DOHH2 (cell line): ENCODE measurements around the gene GNAO1.

Experiments
- H3F3A ChIP-seq: fragments of 200-600 bp; sonication (generic), shearing (Covaris generic); 2 replicates; pipeline ENCODE4 v1.6.0; 2016; ENCODE audit warnings: antibody characterized with exemption, mild to moderate bottlenecking; ENCODE audit not compliant: control insufficient read depth, insufficient read depth
- H3K27ac ChIP-seq: fragments of 200-600 bp; sonication (generic); 2 replicates; pipeline ENCODE4 v1.5.1; 2014; ENCODE audit warnings: low read depth, mild to moderate bottlenecking, low read length, moderate library complexity
- H3K27me3 ChIP-seq: fragments of 200-600 bp; sonication (generic); 2 replicates; pipeline ENCODE4 v1.6.1; 2014; ENCODE audit warnings: mild to moderate bottlenecking, low read length, mixed read lengths; ENCODE audit not compliant: control insufficient read depth
- H3K36me3 ChIP-seq: fragments of 200-600 bp; sonication (generic); 2 replicates; pipeline ENCODE4 v1.6.1; 2014; ENCODE audit warnings: mild to moderate bottlenecking, low read length, moderate library complexity, mixed read lengths; ENCODE audit not compliant: control insufficient read depth
- H3K4me1 ChIP-seq: fragments of 200-600 bp; sonication (generic); 2 replicates; pipeline ENCODE4 v1.6.1; 2014; ENCODE audit warnings: mild to moderate bottlenecking, low read length, mixed read lengths; ENCODE audit not compliant: control insufficient read depth
- H3K4me2 ChIP-seq: fragments of 200-600 bp; sonication (generic); 2 replicates; pipeline ENCODE4 v1.6.0; 2014; ENCODE audit warnings: mild to moderate bottlenecking, low read length, moderate library complexity
- H3K4me3 ChIP-seq: fragments of 200-600 bp; sonication (generic); 2 replicates; pipeline ENCODE4 v1.5.1; 2014; ENCODE audit warnings: mild to moderate bottlenecking, low read length, mixed read lengths
- H3K79me2 ChIP-seq: fragments of 200-600 bp; sonication (generic); 2 replicates; pipeline ENCODE4 v1.6.1; 2014; ENCODE audit warnings: mild to moderate bottlenecking, low read length, mixed read lengths; ENCODE audit not compliant: control insufficient read depth
- H3K9me2 ChIP-seq: fragments of 200-600 bp; sonication (generic); replicated peaks from 2 replicates; pipeline ENCODE4 v1.6.1; 2014; ENCODE audit warnings: mild to moderate bottlenecking, low read length, mixed read lengths; ENCODE audit not compliant: control insufficient read depth
- H3K9me3 ChIP-seq: fragments of 200-600 bp; sonication (generic); 2 replicates; pipeline ENCODE4 v1.6.1; 2014; ENCODE audit warnings: antibody characterized with exemption, low read length, mixed read lengths; ENCODE audit not compliant: control insufficient read depth, insufficient read depth
- H4K20me1 ChIP-seq: fragments of 200-600 bp; sonication (generic); 2 replicates; pipeline ENCODE4 v1.6.0; 2014; ENCODE audit warnings: low read depth, mild to moderate bottlenecking, antibody characterized with exemption, low read length, moderate library complexity; ENCODE audit not compliant: control insufficient read depth, insufficient read depth
- EZH2phosphoT487 ChIP-seq: fragments of 200-600 bp; sonication (generic); IDR thresholded peaks from 2 replicates; pipeline ENCODE4 v1.6.1; 2017; ENCODE audit warnings: borderline replicate concordance, mild to moderate bottlenecking, antibody characterized with exemption, low read length, moderate library complexity, mixed read lengths
- TF ChIP-seq, protein P1 (sequence below): fragments of 200-600 bp; sonication (generic); IDR thresholded peaks from one replicate; pipeline ENCODE4 v1.5.1; 2014; ENCODE audit warnings: antibody characterized with exemption, mild to moderate bottlenecking, low read depth, low read length; ENCODE audit not compliant: poor library complexity, severe bottlenecking

GNAO1 gene

DNA sequence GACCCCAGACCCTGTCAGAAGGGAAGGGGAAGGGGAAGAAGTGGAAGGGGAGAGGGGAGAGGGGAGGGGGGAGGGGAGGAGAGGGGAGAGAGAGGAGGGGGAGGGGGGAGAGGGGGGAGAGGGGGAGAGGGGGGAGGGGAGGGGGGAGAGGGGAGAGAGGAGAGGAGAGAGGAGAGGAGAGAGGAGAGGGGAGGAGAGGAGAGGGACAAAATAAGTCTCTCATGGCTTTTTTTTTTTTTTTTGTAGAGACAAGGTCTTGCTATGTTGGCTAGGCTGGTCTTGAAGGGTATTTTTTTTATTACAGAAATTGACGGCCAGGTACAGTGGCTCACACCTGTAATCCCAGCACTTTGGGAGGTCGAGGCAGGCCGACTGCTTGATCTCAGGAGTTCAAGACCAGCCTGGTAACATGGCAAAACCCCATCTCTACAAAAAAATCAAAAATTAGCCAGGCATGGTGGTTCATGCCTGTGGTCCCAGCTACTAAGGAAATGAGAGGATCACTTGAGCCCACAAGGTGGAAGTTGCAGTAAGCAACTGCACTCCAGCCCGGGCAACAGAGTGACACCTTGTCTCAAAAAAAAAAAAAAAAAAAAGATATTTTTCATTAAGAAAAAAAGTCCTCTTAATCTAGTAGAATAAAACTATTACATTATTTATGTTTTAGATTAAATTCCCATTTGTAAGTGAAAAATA is 214.8 kb downstream of the GNAO1 start:
- H3F3A ChIP-seq: peaks cover 10% of the 10 kb centered on the region
- no peak overlapping the region for H3K27ac ChIP-seq
- no peaks in the 10 kb centered on the region for H3K9me3 ChIP-seq
- peaks cover 88% of the 10 kb centered on the region for H3K36me3 ChIP-seq
- H3K9me2 ChIP-seq: no peaks in the 10 kb centered on the region
- H3K4me3 ChIP-seq: no peak overlapping the region
- H3K79me2 ChIP-seq: peaks cover 66% of the 10 kb centered on the region
- TF ChIP-seq, protein P1, sequence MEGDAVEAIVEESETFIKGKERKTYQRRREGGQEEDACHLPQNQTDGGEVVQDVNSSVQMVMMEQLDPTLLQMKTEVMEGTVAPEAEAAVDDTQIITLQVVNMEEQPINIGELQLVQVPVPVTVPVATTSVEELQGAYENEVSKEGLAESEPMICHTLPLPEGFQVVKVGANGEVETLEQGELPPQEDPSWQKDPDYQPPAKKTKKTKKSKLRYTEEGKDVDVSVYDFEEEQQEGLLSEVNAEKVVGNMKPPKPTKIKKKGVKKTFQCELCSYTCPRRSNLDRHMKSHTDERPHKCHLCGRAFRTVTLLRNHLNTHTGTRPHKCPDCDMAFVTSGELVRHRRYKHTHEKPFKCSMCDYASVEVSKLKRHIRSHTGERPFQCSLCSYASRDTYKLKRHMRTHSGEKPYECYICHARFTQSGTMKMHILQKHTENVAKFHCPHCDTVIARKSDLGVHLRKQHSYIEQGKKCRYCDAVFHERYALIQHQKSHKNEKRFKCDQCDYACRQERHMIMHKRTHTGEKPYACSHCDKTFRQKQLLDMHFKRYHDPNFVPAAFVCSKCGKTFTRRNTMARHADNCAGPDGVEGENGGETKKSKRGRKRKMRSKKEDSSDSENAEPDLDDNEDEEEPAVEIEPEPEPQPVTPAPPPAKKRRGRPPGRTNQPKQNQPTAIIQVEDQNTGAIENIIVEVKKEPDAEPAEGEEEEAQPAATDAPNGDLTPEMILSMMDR: no peak
- no peak for TF ChIP-seq EZH2phosphoT487
- H4K20me1 ChIP-seq: 0 out of 2 replicates have a peak, but pooled peaks cover 7% of the 10 kb centered on the region
- H3K4me1 ChIP-seq: no peaks in the 10 kb centered on the region
- no peak overlapping the region for H3K4me2 ChIP-seq
- H3K27me3 ChIP-seq: no peaks in the 10 kb centered on the region
